ENCODE measurements around the gene TAF10. TPM values are rescaled to one million over a fixed set of nuclear protein-coding genes. Genes with fewer than 3 reads are reported as not detected.

Gene TAF10
- total RNA-seq, 3 donors from 2014 or later (not counting 1 experiment from before 2014, with no cell fraction given), result 154 to 191 (median 158) TPM

- Histone ChIP-seq H3K4me1 (ENCODE audit: control insufficient read depth, insufficient read depth, low read length) (peaks cover 55% of the 10 kb centered on the region), H3K27me3 (ENCODE audit: control insufficient read depth, insufficient read depth, low read length) (no peaks in the 10 kb centered on the region), H3K27ac (ENCODE audit: low read length) (peak within 1 kb of the TSS; percentile 93), H3K9me3 (ENCODE audit: control insufficient read depth, insufficient read depth, low read length) (no peaks in the 10 kb centered on the region), H3K36me3 (ENCODE audit: control insufficient read depth, insufficient read depth, low read length) (peaks cover 37% of the 10 kb centered on the region), H3K4me3 (ENCODE audit: low read length) (peak within 1 kb of the TSS; percentile 85)
- peak; percentile 76 to 91 (median 85) for ATAC-seq
- under 1% methylated on average over 72 of the region's 72 CpGs for WGBS (ENCODE audit: insufficient coverage)
- TF ChIP-seq, protein P1, sequence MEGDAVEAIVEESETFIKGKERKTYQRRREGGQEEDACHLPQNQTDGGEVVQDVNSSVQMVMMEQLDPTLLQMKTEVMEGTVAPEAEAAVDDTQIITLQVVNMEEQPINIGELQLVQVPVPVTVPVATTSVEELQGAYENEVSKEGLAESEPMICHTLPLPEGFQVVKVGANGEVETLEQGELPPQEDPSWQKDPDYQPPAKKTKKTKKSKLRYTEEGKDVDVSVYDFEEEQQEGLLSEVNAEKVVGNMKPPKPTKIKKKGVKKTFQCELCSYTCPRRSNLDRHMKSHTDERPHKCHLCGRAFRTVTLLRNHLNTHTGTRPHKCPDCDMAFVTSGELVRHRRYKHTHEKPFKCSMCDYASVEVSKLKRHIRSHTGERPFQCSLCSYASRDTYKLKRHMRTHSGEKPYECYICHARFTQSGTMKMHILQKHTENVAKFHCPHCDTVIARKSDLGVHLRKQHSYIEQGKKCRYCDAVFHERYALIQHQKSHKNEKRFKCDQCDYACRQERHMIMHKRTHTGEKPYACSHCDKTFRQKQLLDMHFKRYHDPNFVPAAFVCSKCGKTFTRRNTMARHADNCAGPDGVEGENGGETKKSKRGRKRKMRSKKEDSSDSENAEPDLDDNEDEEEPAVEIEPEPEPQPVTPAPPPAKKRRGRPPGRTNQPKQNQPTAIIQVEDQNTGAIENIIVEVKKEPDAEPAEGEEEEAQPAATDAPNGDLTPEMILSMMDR (IDR thresholded peaks at IDR 0.05), result no peak
- Mint-ChIP-seq H3K4me1 (peaks cover 29 to 32% of the 10 kb centered on the region in 2 donors), H3K9me3 (no peaks in the 10 kb centered on the region), H3K36me3 (no peaks in the 10 kb centered on the region), H3K27me3 (ENCODE audit: low read depth in 2 of 2) (no peaks in the 10 kb centered on the region), H3K27ac (no peak within 1 kb of the TSS), H3K4me3 (no peak within 1 kb of the TSS)
- DNase-seq, result peak; percentile 84 to 90
- intact Hi-C loops (cut with micrococcal nuclease), result loop anchor here (1.0 to 10.0 kb wide), 6 partner anchors 9 to 141 kb away; partner anchors contain the start of genes MRPL17, TAF10 and TPP1
Measured at GRCh38 chr11:6603287-6604080, 8.5 kb downstream of the TAF10 start, which contains the start of the genes ILK and RRP8. ILK (plus strand) TSS chr11:6603774; CDS start chr11:6604272, 498 bp downstream. RRP8 (minus strand) TSS chr11:6603616; CDS start chr11:6603502, 114 bp downstream.

DNA sequence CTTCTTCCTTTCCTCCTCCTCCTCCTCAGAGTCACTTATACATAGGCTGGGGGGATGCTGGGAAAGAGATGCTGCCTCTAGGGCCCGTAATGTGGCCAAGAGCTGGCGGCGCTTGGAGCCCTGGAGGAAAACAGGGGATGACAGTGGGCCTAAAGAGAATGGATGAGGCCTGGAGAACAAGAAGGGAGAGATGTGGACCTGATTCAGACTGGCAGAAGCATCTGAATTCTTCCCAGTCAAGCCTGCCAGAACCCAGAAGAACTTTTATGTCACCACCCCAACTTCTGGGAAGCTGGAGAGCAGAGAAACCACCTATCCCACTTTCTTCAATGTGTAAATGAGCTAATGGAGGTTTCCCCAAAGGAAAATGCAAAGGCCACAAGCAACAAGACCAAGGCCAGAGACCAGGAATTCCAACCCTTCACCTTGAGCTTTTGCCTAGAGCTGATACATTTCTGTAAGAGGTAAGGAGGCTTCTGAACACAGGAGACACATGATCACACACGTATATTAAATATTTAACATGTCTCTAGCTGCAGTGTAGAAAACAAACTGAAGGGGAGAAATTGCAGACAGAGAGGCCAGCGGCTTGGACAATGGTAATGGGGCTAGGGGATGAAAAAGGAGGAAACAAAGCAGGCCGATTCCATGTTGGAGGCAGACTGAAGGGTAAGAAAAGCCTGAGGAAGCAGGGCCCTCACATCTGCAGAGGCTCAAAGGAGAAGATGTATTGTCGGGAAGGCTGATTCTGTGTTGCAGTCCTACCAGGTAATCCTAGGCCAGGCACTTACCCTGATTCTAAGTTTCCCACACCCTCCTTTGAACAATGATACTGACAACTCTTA is 9.7 kb downstream of the TAF10 start:
- DNase-seq (peak in 1 of 2 donors; percentile 15), ATAC-seq (no peak)
- Histone ChIP-seq H3K27me3 (ENCODE audit: control insufficient read depth, insufficient read depth, low read length) (no peaks in the 10 kb centered on the region), H3K27ac (ENCODE audit: low read length) (peak overlapping the region; percentile 81), H3K4me1 (ENCODE audit: control insufficient read depth, insufficient read depth, low read length) (peaks cover 43% of the 10 kb centered on the region), H3K36me3 (ENCODE audit: control insufficient read depth, insufficient read depth, low read length) (peaks cover 34% of the 10 kb centered on the region), H3K4me3 (ENCODE audit: low read length) (peak overlapping the region; percentile 85), H3K9me3 (ENCODE audit: control insufficient read depth, insufficient read depth, low read length) (no peaks in the 10 kb centered on the region)
- intact Hi-C loops (cut with micrococcal nuclease), result loop anchor here (5.0 to 10.0 kb wide), 2 partner anchors 65 to 142 kb away; no protein-coding TSS in a partner anchor
- Mint-ChIP-seq H3K9me3 (no peaks in the 10 kb centered on the region), H3K27ac (no peak overlapping the region), H3K36me3 (peaks cover 10% of the 10 kb centered on the region), H3K27me3 (ENCODE audit: low read depth in 2 of 2) (no peaks in the 10 kb centered on the region), H3K4me3 (peak overlapping the region; percentile 65), H3K4me1 (peaks cover 30 to 35% of the 10 kb centered on the region in 2 donors)
- TF ChIP-seq, protein P1 (IDR thresholded peaks at IDR 0.05), result no peak
- 73% methylated on average over 6 of the region's 7 CpGs for WGBS (ENCODE audit: insufficient coverage)

- Mint-ChIP-seq H3K9me3 (no peaks in the 10 kb centered on the region), H3K27me3 (ENCODE audit: low read depth in 2 of 2) (no peaks in the 10 kb centered on the region), H3K4me1 (peaks cover 24% of the 10 kb centered on the region in 2 donors), H3K4me3 (no peak overlapping the region), H3K36me3 (peaks cover 10% of the 10 kb centered on the region), H3K27ac (no peak overlapping the region)
- H3K4me1 ChIP-seq (ENCODE audit: control insufficient read depth, insufficient read depth, low read length), result peaks cover 31% of the 10 kb centered on the region
- no peak for ATAC-seq
- WGBS (ENCODE audit: insufficient coverage), result 96% methylated on average over 13 of the region's 13 CpGs
- H3K27me3 ChIP-seq (ENCODE audit: control insufficient read depth, insufficient read depth, low read length), result no peaks in the 10 kb centered on the region
- intact Hi-C loops (cut with micrococcal nuclease), result loop anchor here (5.0 to 10.0 kb wide), 2 partner anchors 66 to 144 kb away; no protein-coding TSS in a partner anchor
- no peak overlapping the region for H3K27ac ChIP-seq (ENCODE audit: low read length)
- H3K36me3 ChIP-seq (ENCODE audit: control insufficient read depth, insufficient read depth, low read length), result peaks cover 44% of the 10 kb centered on the region
- no peak for DNase-seq
- H3K9me3 ChIP-seq (ENCODE audit: control insufficient read depth, insufficient read depth, low read length), result no peaks in the 10 kb centered on the region
- TF ChIP-seq, protein P1 (IDR thresholded peaks at IDR 0.05), result no peak
- H3K4me3 ChIP-seq (ENCODE audit: low read length), result no peak overlapping the region
Measured at GRCh38 chr11:6601041-6601461, 11.0 kb downstream of the TAF10 start.
